ENCODE data around the gene HOXB7. TPM values are rescaled to one million over a fixed set of nuclear protein-coding genes. Genes with fewer than 3 reads are reported as not detected.

Gene HOXB7
- total RNA-seq, 4 donors from 2014 or later: 10.7 to 22.8 (median 19.0) TPM

- DNase-seq: peak in 1 of 3 donors; percentile 55
- Histone ChIP-seq H3K27ac (peak overlapping the region; percentile 77 to 92 (median 82)), H3K36me3 (peaks cover 0 to 4% (median 0%) of the 10 kb centered on the region in 3 donors), H3K9me3 (no peaks in the 10 kb centered on the region), H3K27me3 (no peaks in the 10 kb centered on the region), H3K4me3 (peak overlapping the region; percentile 60 to 82 (median 65)), H3K4me1 (peaks cover 0 to 58% (median 5%) of the 10 kb centered on the region in 4 donors)
- TF ChIP-seq CTCF (IDR thresholded peaks at IDR 0.05): no peak
- no peak for TF ChIP-seq POLR2A (IDR thresholded peaks at IDR 0.05)
These were observed 32.0 kb downstream of the HOXB7 start for GRCh38 chr17:48578616-48579470.

GRCh38 chr17:48577946-48578615, 32.7 kb downstream of the HOXB7 start, which contains the start of gene HOXB4:
HOXB4 (minus strand) TSS chr17:48578350; CDS start chr17:48578319, 31 bp downstream.
- peaks cover 0 to 4% (median 0%) of the 10 kb centered on the region in 3 donors for H3K36me3 ChIP-seq
- H3K27ac ChIP-seq: peak within 1 kb of the TSS; percentile 77 to 92 (median 82)
- H3K4me3 ChIP-seq: peak within 1 kb of the TSS; percentile 60 to 82 (median 65)
- no peaks in the 10 kb centered on the region for H3K27me3 ChIP-seq
- no peak for TF ChIP-seq POLR2A (IDR thresholded peaks at IDR 0.05)
- no peak for TF ChIP-seq CTCF (IDR thresholded peaks at IDR 0.05)
- peak; percentile 81 to 94 (median 90) for DNase-seq
- H3K9me3 ChIP-seq: no peaks in the 10 kb centered on the region
- H3K4me1 ChIP-seq: peaks cover 0 to 51% (median 5%) of the 10 kb centered on the region in 4 donors

GRCh38 chr17:48577330-48577945, 33.4 kb downstream of the HOXB7 start:
- peak in 2 of 3 donors; percentile 57 for DNase-seq
- Histone ChIP-seq H3K27ac (peak overlapping the region; percentile 77 to 92 (median 82)), H3K4me1 (peaks cover 0 to 46% (median 5%) of the 10 kb centered on the region in 4 donors), H3K36me3 (peaks cover 0 to 4% (median 0%) of the 10 kb centered on the region in 3 donors), H3K9me3 (no peaks in the 10 kb centered on the region), H3K27me3 (no peaks in the 10 kb centered on the region), H3K4me3 (peak overlapping the region; percentile 60 to 82 (median 65))
- TF ChIP-seq CTCF (IDR thresholded peaks at IDR 0.05): no peak
- no peak for TF ChIP-seq POLR2A (IDR thresholded peaks at IDR 0.05)

- Histone ChIP-seq H3K27ac (peak overlapping the region; percentile 77 to 92 (median 82)), H3K9me3 (no peaks in the 10 kb centered on the region), H3K4me1 (peaks cover 0 to 48% (median 5%) of the 10 kb centered on the region in 4 donors), H3K27me3 (no peaks in the 10 kb centered on the region), H3K36me3 (peaks cover 0 to 4% (median 0%) of the 10 kb centered on the region in 3 donors), H3K4me3 (peak overlapping the region; percentile 60 to 82 (median 65))
- peak in 2 of 3 donors; percentile 56 to 60 for DNase-seq
- TF ChIP-seq CTCF (IDR thresholded peaks at IDR 0.05): no peak
- no peak for TF ChIP-seq POLR2A (IDR thresholded peaks at IDR 0.05)
These were observed 34.1 kb downstream of the HOXB7 start for GRCh38 chr17:48576479-48577309.

Measured in Peyer's patch (tissue), 4 donors.